Heart left ventricle (tissue), 16 donors: ENCODE results near the gene RNGTT. TPM values are rescaled to one million over a fixed set of nuclear protein-coding genes. Genes with fewer than 3 reads are reported as not detected.
"Not testable (repeated sequence)": the region's sequence is repeated elsewhere in the genome, so short reads cannot be mapped to it uniquely, and the experiment has no call there.

ENCODE experiments used
- ATAC-seq, 4 donors: fragments of 200-7000 bp; cut with Tn5 transposase; one replicate each; pipeline ENCODE4 v1.9.1; 2020 to 2022; ENCODE audit warnings: moderate library complexity in 4 of 4, mild to moderate bottlenecking in 3 of 4, moderate number of reproducible peaks in 1 of 4
- DNase-seq, 5 donors: peaks; one replicate each; pipeline ENCODE4 v3.0.0-alpha.2; 2020
- H3K27ac ChIP-seq, 12 donors: fragments of 200-600 bp; sonication (generic) in 4 of 12; one replicate each; pipeline versions ENCODE4 v1.5.0 to v1.8.0; 2016 to 2022; ENCODE audit warnings: mild to moderate bottlenecking in 2 of 12
- H3K27me3 ChIP-seq, 9 donors: fragments of 200-600 bp; sonication (generic) in 2 of 9; one replicate each; pipeline versions ENCODE4 v1.5.1 to v1.8.0; 2016 to 2022; ENCODE audit warnings: mild to moderate bottlenecking in 3 of 9
- H3K36me3 ChIP-seq, 9 donors: fragments of 200-600 bp; sonication (generic) in 2 of 9; one replicate each; pipeline versions ENCODE4 v1.5.0 to v1.8.0; 2018 to 2022; ENCODE audit warnings: mild to moderate bottlenecking in 2 of 9
- H3K4me1 ChIP-seq, 12 donors: fragments of 200-600 bp; sonication (generic) in 4 of 12; one replicate each; pipeline versions ENCODE4 v1.5.0 to v1.8.0; 2016 to 2022; ENCODE audit warnings: mild to moderate bottlenecking in 3 of 12
- H3K4me3 ChIP-seq, 12 donors: fragments of 200-600 bp; sonication (generic) in 4 of 12; one replicate each; pipeline versions ENCODE4 v1.5.0 to v1.8.0; 2017 to 2022; ENCODE audit warnings: mild to moderate bottlenecking in 9 of 12, moderate library complexity in 4 of 12
- H3K9me3 ChIP-seq, 12 donors: fragments of 200-600 bp; sonication (generic) in 4 of 12; one replicate each; pipeline versions ENCODE4 v1.5.0 to v1.8.0; 2016 to 2022; ENCODE audit warnings: mild to moderate bottlenecking in 1 of 12
- CTCF ChIP-seq, 12 donors: fragments of 200-600 bp; sonication (generic) in 4 of 12; IDR thresholded peaks; one replicate each; pipeline versions ENCODE4 v1.5.0 to v1.8.0; 2018 to 2022; ENCODE audit warnings: antibody characterized with exemption in 12 of 12, mild to moderate bottlenecking in 5 of 12
- POLR2A ChIP-seq, 2 donors: fragments of 450-650 bp; IDR thresholded peaks; one replicate each; pipeline ENCODE4 v1.6.1; 2017; ENCODE audit warnings: antibody characterized with exemption in 2 of 2, mild to moderate bottlenecking in 2 of 2, moderate library complexity in 2 of 2
- WGBS, 4 donors: extraction: QIAGEN DNeasy Blood & Tissue Kit in 2 of 4; methylation state at CpG; one replicate each; pipeline versions ENCODE4 v1.1.5 to v1.1.7; 2013 to 2018; 5-methylcytosine and 5-hydroxymethylcytosine counted together
- intact Hi-C, 10 donors: fragments of 100-400 bp; cut with DNase I; formaldehyde crosslinking; loops; one replicate each; pipeline versions ENCODE4 v1.11.1 to v1.14.2; 2022
- polyA plus RNA-seq, 2 donors: library from polyadenylated mRNA; stranded (reverse); fragments of 200-250 nt; gene quantifications; one replicate each; pipeline ENCODE4 v1.2.3, GENCODE V29; 2013
- total RNA-seq, 9 donors: library from RNA; depleted of rRNA in 2 of 9; stranded (reverse); fragments of >200 nt in 2 of 9; fragmentation: NEBNext Ultra II Directional in 3 of 9; extraction: Animal tissue kit (Norgen Biotek cat#: 25700) in 3 of 9; gene quantifications; one replicate each; pipeline versions ENCODE4 v1.1.0 to v1.2.4, GENCODE V29; 2016 to 2023
- donor health status: ischemic (EF 13 %, LVEDD 7.1; RV severe dilation, severe dysfunction).
- donor health status: healthy with polysubstance abuse.
- donor health status: DM: no; HTN: yes; CAD: no.
- donor health status: DM: no; HTN: no; CAD: no.
- donor health status: ischemic (EF 25% LVEDD 6.9; RV normal size, moderate dysfunction).
- donor health status: ischemic (EF 25% LVEDD 5.7; RV mildly dilated, moderate dysfunction).
- donor health status: healthy.
- donor health status: DM: yes; HTN: yes; CAD: no.
- donor health status: ischemic (EF 35%, LVEDD 5.7; RV mildly dilated, moderate dysfunction).
- donor health status: nonischemic (EF 11% LVEDD 7.7; RV severe dilation, severe dysfunction).
- donor health status: DM: yes; HTN: yes; CAD: no.
- donor health status: PGD.
- donor health status: ischemic (EF 29% LVEDD 5.4; RV normal size, mild dysfunction).
- donor health status: nonischemic (EF 23%, LVEDD 6.1; RV moderate dilation, normal function).

Gene RNGTT
- total and polyA plus RNA-seq, 11 donors: 2.6 to 11.6 (median 9.1) TPM

- ATAC-seq (no peak), DNase-seq (no peak)
- Histone ChIP-seq H3K4me3 (no peak overlapping the region), H3K27ac (no peak overlapping the region), H3K27me3 (no peaks in the 10 kb centered on the region), H3K4me1 (peaks cover 0 to 29% (median 14%) of the 10 kb centered on the region in 12 donors), H3K9me3 (peaks cover 0 to 9% (median 0%) of the 10 kb centered on the region in 12 donors), H3K36me3 (no peaks in the 10 kb centered on the region)
- TF ChIP-seq POLR2A (IDR thresholded peaks at IDR 0.05) (no peak), CTCF (IDR thresholded peaks at IDR 0.05) (no peak)
- WGBS, 4 donors: 93 to 96% (median 94%) methylated on average over 3 of the region's 3 CpGs
- intact Hi-C loops: no loop called here
These were observed 49.9 kb downstream of the RNGTT start for GRCh38 chr6:88913471-88913870.

DNA sequence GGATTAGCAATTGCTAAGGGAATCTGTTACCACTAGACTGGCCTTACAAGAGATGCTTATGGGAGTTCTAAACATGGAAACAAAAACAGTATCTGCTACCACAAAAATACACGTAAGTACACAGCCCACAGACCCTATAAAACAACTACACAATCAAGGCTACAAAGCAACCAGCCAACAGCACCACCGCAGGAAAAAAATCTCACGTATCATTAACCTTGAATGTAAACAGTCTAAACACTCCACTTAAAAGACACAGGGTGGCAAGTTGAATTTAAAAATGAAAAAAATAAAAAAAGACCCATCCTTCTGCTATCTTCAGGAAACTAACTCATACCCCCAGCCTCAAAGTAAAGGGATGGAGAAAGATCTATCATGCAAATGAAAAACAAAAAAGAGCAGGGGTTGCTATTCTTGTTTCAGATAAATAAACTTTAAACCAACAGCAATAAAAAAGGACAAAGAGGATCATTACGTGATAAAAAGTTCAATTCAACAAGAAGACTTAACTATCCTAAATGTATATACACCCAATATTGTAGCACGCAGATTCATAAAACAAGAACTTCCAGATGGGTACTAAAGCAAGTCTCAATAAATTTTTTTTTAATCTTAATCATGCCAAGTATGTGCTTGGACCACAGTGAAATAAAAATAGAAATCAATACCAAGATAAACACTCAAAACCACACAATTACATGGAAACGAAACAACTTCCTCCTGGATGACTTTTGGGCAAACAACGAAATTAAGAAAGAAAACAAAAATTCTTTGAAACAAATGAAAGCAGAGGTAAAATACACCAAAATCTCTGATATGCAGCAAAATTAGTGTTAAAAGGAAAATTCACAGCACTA lies 52.3 kb downstream of the RNGTT start:
- no peak for TF ChIP-seq CTCF (IDR thresholded peaks at IDR 0.05)
- TF ChIP-seq POLR2A (IDR thresholded peaks at IDR 0.05): no peak
- WGBS, 4 donors: 72 to 78% (median 75%) methylated on average over 7 of the region's 7 CpGs
- Histone ChIP-seq H3K27me3 (no peaks in the 10 kb centered on the region), H3K4me1 (peaks cover 0 to 34% (median 14%) of the 10 kb centered on the region in 12 donors), H3K27ac (no peak overlapping the region), H3K9me3 (peaks cover 0 to 9% (median 0%) of the 10 kb centered on the region in 12 donors), H3K4me3 (no peak overlapping the region), H3K36me3 (no peaks in the 10 kb centered on the region)
- DNase-seq (no peak), ATAC-seq (no peak)
- intact Hi-C loops: no loop called here

DNA sequence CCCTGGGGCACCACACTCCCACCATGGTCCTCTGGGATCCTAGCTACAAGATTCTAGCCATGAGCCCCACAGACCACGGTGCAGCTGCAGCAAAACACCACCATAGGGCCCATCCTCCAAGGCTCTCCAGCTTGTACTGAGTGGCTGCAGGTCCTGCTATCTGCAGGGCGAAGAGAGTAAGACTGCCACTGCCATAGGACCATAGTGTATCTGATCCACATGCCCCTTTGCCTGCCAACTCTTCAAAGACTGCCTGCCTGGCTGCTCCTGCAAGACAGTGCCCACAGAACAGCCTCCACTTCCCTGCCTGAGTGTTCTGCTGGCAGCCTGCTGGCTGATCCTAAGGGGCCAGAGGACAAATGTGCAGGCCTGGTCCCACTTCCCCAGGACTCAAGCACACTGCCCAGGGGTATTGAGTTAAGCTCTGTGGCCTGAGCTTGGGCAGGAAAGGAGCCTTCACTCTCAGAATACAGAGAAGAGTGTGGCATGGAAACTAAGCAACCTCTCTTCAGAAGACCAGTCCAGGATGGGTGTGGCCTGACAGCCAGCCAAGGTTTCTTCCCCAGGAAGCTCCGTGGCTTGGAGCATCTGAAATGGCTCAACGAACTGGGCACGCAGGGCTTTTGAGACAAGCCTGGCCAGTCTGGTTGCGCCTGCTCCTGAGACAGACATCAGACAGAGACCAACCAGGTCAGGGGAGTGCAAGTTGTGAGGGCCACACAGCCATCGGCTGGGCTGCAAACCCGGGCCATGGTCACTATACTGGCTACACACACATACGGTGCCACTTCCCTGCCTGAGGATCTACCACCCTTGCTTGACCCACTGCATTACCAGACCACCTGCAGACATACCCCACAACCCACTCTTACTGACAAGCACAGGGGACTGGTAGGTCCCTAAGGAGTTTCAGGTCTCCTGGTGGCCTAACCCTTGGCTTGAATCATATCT lies 54.5 kb downstream of the RNGTT start:
- peak in 3 of 4 donors; percentile 49 to 78 (median 70) for ATAC-seq
- no peak overlapping the region for H3K27ac ChIP-seq
- 64 to 83% (median 71%) methylated on average over 7 to 9 of the region's 9 CpGs for WGBS, 4 donors
- H3K27me3 ChIP-seq: no peaks in the 10 kb centered on the region
- TF ChIP-seq POLR2A (IDR thresholded peaks at IDR 0.05) (no peak), CTCF (IDR thresholded peaks at IDR 0.05) (no peak)
- H3K4me1 ChIP-seq: peaks cover 0 to 34% (median 14%) of the 10 kb centered on the region in 12 donors
- H3K9me3 ChIP-seq: no peaks in the 10 kb centered on the region
- DNase-seq: peak in 2 of 5 donors; percentile 29 to 61
- intact Hi-C loops: no loop called here
- no peak overlapping the region for H3K4me3 ChIP-seq
- peaks cover 0 to 17% (median 3%) of the 10 kb centered on the region in 9 donors for H3K36me3 ChIP-seq

DNA sequence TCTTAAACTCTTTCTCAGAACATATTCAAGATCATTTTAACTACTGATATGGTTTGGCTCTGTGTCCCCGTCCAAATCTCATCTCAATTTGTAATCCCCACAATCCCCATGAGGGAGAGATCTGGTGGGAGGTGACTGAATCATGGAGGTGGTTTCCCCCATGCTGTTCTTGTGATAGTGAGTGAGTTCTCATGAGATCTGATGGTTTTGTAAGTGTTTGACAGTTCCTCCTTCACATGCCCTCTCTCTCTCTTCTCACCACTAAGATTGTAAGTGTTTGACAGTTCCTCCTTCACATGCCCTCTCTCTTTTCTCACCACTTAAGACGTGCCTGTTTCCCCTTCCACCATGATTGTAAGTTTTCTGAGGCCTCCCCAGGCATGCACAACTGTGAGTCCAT lies 56.3 kb downstream of the RNGTT start:
- H3K27ac ChIP-seq, intact Hi-C loops, H3K27me3 ChIP-seq, DNase-seq, ATAC-seq, H3K4me3 ChIP-seq, H3K9me3 ChIP-seq: not testable (repeated sequence)
- Histone ChIP-seq H3K36me3 (peaks cover 0 to 24% (median 7%) of the 10 kb centered on the region in 9 donors), H3K4me1 (peaks cover 0 to 34% (median 14%) of the 10 kb centered on the region in 12 donors)
- 62 to 75% (median 68%) methylated on average over 2 of the region's 2 CpGs for WGBS, 4 donors
